Memory B cell (primary cell): Measurements from ENCODE around the gene SNAPC4.

ENCODE experiments used
- ATAC-seq: fragments of 150-1000 bp; cut with Tn5 transposase; 2 replicates; pipeline ENCODE4 v1.10.0; 2021; ENCODE audit warnings: low read depth, mild to moderate bottlenecking, moderate library complexity
- DNase-seq, 2 donors: peaks; one replicate each; pipeline ENCODE4 v3.0.0; 2022; ENCODE audit warnings: low spot score in 2 of 2
- H3K27ac Mint-ChIP-seq: one replicate; pipeline ENCODE4 v1.8.0; 2022; ENCODE audit warnings: mild to moderate bottlenecking, moderate library complexity, mixed read lengths
- H3K27me3 Mint-ChIP-seq: one replicate; pipeline ENCODE4 v1.8.0; 2022; ENCODE audit warnings: mixed read lengths
- H3K36me3 Mint-ChIP-seq: one replicate; pipeline ENCODE4 v1.8.0; 2022; ENCODE audit warnings: mild to moderate bottlenecking, mixed read lengths
- H3K4me1 Mint-ChIP-seq: one replicate; pipeline ENCODE4 v1.8.0; 2022; ENCODE audit warnings: mixed read lengths
- H3K4me3 Mint-ChIP-seq: one replicate; pipeline ENCODE4 v1.8.0; 2022; ENCODE audit warnings: mild to moderate bottlenecking, moderate library complexity, mixed read lengths
- H3K9me3 Mint-ChIP-seq: one replicate; pipeline ENCODE4 v1.8.0; 2022; ENCODE audit warnings: mixed read lengths

SNAPC4 gene

DNA sequence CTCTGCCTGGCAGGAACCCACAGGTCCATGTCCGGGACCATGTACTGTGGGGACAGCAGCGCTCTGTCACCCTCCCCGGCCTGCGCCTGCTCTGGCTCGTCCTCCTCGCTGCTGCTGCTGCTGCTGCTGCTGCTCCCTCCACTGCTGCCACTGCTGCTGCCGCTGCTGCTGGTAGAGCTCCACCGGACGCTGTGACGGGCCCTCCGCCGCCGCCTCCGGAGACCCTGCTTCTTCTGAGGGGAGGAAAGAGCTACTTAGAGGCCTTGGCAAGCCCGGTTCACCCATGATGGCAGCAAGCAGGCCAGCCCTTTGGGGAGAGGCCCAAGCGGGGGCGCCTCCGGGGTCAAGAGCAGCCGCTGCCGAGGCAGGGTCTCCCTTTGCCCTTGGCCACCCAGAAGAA lies 16.5 kb downstream of the SNAPC4 start:
- DNase-seq (no peak), ATAC-seq (no peak)
- Mint-ChIP-seq H3K36me3 (peaks cover 14% of the 10 kb centered on the region), H3K9me3 (no peaks in the 10 kb centered on the region), H3K27me3 (no peaks in the 10 kb centered on the region), H3K4me1 (no peaks in the 10 kb centered on the region), H3K27ac (no peak overlapping the region), H3K4me3 (no peak overlapping the region)

DNA sequence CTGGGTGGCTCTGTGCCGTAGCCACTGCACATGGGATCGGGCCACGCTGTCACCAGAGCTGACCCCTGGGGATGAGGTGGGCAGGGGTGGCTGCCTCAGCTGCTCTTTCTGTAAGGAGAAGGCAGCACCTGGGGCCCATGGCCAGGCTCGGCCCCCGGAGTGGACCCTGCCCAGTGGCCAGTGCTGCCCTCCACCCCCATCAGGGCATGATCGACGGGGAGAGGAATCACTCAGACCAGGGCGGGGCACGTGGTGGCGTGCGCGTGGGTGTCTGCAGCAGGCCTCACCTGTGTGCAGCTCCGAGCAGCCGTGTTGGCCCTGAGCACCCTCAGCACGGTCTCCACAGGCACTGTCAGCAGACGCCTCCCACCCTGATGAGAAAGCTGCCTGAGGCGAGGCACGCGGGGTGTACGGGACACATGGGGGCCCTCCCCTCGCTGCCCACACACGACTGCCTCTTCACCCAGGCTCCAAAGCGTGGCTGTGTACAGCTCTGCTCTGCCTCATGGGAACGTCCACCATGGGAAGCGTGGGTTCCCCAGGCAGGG lies 17.9 kb downstream of the SNAPC4 start:
- Mint-ChIP-seq H3K36me3 (peaks cover 8% of the 10 kb centered on the region), H3K27me3 (no peaks in the 10 kb centered on the region)

DNA sequence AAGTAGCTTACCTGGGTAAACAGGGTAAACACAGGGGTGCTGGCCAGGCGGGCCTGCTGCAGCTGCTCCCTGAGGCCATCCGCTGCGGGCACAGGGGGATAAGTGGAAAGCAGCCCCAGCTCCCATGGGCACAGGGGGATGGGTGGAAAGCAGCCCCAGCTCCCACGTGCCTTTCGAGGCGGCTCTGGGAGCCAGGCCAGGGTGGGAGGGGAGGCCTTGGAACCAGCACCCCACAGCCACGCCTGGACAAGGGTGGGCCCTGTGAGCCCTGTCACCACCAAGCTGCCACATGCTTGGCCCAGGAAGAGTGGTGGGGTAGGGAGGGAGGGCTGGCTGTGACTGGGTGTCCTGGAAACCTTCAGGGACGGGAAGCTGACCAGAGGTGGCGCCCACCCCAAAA lies 18.7 kb downstream of the SNAPC4 start:
- DNase-seq (no peak), ATAC-seq (no peak)

More for the DNA sequence above, 17.9 kb downstream of the SNAPC4 start:
- Mint-ChIP-seq H3K4me3 (no peak overlapping the region), H3K4me1 (no peaks in the 10 kb centered on the region), H3K9me3 (no peaks in the 10 kb centered on the region), H3K27ac (no peak overlapping the region)
- DNase-seq (no peak), ATAC-seq (no peak)

DNA sequence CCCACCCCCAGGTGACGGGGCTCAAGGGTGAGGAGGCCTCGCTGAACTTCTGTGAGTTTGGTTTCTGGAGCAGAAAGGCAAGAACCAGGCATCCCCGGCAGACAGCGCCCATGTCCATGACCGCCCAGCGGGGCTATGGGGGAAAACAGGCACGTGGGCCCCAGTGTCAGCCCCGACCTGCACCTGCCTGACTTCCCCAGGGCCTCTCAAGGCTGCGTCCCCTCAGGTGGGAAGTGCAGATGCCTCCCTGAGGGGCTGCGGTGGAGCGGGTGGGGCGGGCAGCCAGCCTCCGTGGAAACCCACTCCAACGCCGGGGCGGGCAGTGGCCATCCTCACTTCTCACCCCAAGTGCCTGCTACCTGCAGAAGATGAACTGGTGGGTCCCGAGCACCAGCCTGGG lies 19.6 kb downstream of the SNAPC4 start:
- Mint-ChIP-seq H3K36me3 (peaks cover 6% of the 10 kb centered on the region), H3K27me3 (no peaks in the 10 kb centered on the region), H3K9me3 (no peaks in the 10 kb centered on the region), H3K27ac (no peak overlapping the region), H3K4me3 (no peak overlapping the region), H3K4me1 (no peaks in the 10 kb centered on the region)
- ATAC-seq (no peak), DNase-seq (no peak)

More for the DNA sequence above, 18.7 kb downstream of the SNAPC4 start:
- Mint-ChIP-seq H3K27me3 (no peaks in the 10 kb centered on the region), H3K4me1 (no peaks in the 10 kb centered on the region), H3K9me3 (no peaks in the 10 kb centered on the region), H3K27ac (no peak overlapping the region), H3K4me3 (no peak overlapping the region), H3K36me3 (peaks cover 8% of the 10 kb centered on the region)

DNA sequence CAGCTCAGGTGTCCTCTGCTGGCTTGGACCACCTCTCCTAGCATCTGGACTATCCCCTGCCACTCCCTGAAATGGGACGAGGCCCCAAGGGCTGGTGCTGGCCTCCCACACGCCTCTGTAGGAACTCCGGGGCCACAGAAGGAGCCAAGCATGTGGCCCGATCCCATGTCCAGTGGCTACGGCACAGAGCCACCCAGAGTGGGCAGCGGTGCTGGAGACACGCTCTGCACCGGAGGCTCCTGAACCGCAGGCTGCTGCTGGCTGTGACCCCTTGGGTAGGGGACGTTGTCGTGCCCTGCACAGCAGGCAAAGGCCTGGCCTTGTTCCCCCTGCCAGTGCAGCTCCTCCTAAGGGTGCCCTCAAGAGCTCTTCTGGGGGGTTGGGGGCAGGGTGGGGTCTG lies 20.1 kb downstream of the SNAPC4 start:
- H3K36me3 Mint-ChIP-seq, result peaks cover 4% of the 10 kb centered on the region
- H3K27me3 Mint-ChIP-seq, result no peaks in the 10 kb centered on the region
- H3K4me3 Mint-ChIP-seq, result no peak overlapping the region
- H3K27ac Mint-ChIP-seq, result no peak overlapping the region
- H3K4me1 Mint-ChIP-seq, result no peaks in the 10 kb centered on the region
- DNase-seq (no peak), ATAC-seq (no peak)
- H3K9me3 Mint-ChIP-seq, result no peaks in the 10 kb centered on the region

GRCh38 chr9:136379401-136379800 lies 20.6 kb downstream of the SNAPC4 start:
- H3K4me3 Mint-ChIP-seq, result no peak overlapping the region
- H3K36me3 Mint-ChIP-seq, result peaks cover 6% of the 10 kb centered on the region
- no peak for ATAC-seq
- no peaks in the 10 kb centered on the region for H3K9me3 Mint-ChIP-seq
- DNase-seq, result no peak
- no peaks in the 10 kb centered on the region for H3K27me3 Mint-ChIP-seq
- no peaks in the 10 kb centered on the region for H3K4me1 Mint-ChIP-seq
- H3K27ac Mint-ChIP-seq, result no peak overlapping the region

DNA sequence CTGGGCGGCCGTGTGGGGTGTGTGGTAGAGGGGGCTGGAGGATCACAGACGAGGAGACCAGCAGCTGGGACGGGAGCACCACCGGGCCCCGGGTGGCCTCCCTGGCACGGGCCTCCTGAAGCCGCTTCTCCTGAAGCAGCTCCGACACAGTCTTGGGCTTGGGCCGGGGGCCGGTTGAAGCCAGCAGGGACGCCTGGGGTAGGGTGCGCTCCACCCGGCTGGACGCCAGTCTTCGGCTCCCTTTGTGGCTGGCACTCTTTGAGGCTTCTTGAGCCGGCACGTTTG lies 21.0 kb downstream of the SNAPC4 start:
- Mint-ChIP-seq H3K36me3 (peaks cover 4% of the 10 kb centered on the region), H3K27ac (no peak overlapping the region), H3K4me3 (no peak overlapping the region), H3K9me3 (no peaks in the 10 kb centered on the region), H3K27me3 (no peaks in the 10 kb centered on the region), H3K4me1 (no peaks in the 10 kb centered on the region)
- ATAC-seq (no peak), DNase-seq (no peak)

- Mint-ChIP-seq H3K27me3 (no peaks in the 10 kb centered on the region), H3K36me3 (peaks cover 4% of the 10 kb centered on the region), H3K27ac (no peak overlapping the region), H3K4me1 (no peaks in the 10 kb centered on the region), H3K9me3 (no peaks in the 10 kb centered on the region), H3K4me3 (no peak overlapping the region)
- no peak for DNase-seq
- no peak for ATAC-seq
These were observed 21.6 kb downstream of the SNAPC4 start for GRCh38 chr9:136378170-136379002.

DNA sequence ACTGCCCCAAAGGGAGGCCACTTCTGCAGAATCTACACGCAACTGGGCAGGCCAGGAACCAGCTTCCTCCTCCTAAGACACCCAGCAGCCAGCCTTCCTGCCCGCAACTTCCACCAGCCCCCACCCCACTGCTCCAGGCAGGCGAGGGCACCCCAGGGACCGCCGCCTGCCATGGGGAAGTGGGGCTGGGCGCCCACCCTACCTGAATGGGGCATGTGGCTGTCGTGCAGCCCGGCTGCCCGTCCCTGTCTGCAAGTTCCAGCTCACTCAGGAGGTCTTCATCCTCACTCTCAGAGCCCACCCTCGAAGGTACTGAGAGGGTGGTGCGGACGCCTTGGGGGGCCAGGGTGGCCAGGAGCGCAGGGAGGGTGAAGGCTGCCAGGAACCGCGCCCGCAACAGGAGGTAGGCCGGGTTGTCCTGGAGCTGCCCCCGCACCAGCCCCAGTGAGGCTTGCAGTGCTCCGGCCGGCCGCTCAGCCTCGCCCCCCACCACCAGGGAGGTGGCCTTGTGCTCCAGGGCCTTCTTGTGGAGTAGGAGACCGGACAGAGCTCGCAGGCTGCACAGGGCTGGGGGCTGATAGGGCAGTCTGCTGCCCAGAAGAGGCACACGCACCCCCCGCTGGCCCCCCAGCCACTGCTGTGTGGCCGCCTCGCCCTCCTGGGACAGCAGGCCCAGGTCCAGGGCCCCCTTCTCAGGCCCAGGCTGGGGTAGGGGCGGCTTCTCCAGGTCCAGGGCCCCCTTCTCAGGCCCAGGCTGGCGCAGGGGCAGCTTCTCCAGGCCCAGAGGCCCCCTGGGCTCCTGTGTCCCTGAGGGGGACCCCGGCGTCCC lies 22.4 kb downstream of the SNAPC4 start:
- Mint-ChIP-seq H3K4me1 (peaks cover 3% of the 10 kb centered on the region), H3K9me3 (no peaks in the 10 kb centered on the region), H3K36me3 (peaks cover 4% of the 10 kb centered on the region), H3K4me3 (no peak overlapping the region), H3K27me3 (no peaks in the 10 kb centered on the region), H3K27ac (no peak overlapping the region)
- ATAC-seq, result no peak
- no peak for DNase-seq

GRCh38 chr9:136376457-136376856 lies 23.5 kb downstream of the SNAPC4 start:
- Mint-ChIP-seq H3K27ac (no peak overlapping the region), H3K27me3 (no peaks in the 10 kb centered on the region), H3K9me3 (no peaks in the 10 kb centered on the region), H3K4me3 (no peak overlapping the region), H3K4me1 (peaks cover 3% of the 10 kb centered on the region), H3K36me3 (peaks cover 4% of the 10 kb centered on the region)
- ATAC-seq, result no peak
- no peak for DNase-seq

- no peak for ATAC-seq
- Mint-ChIP-seq H3K27me3 (no peaks in the 10 kb centered on the region), H3K27ac (no peak overlapping the region), H3K4me3 (no peak overlapping the region), H3K36me3 (peaks cover 4% of the 10 kb centered on the region), H3K4me1 (peaks cover 3% of the 10 kb centered on the region), H3K9me3 (no peaks in the 10 kb centered on the region)
- no peak for DNase-seq
These were observed 24.9 kb downstream of the SNAPC4 start for GRCh38 chr9:136375096-136375495.

GRCh38 chr9:136374183-136374575 lies 25.8 kb downstream of the SNAPC4 start:
- Mint-ChIP-seq H3K4me1 (peaks cover 3% of the 10 kb centered on the region), H3K36me3 (peaks cover 4% of the 10 kb centered on the region), H3K9me3 (no peaks in the 10 kb centered on the region), H3K4me3 (no peak overlapping the region), H3K27me3 (no peaks in the 10 kb centered on the region), H3K27ac (no peak overlapping the region)
- ATAC-seq (no peak), DNase-seq (no peak)

GRCh38 chr9:136373300-136374182 lies 26.4 kb downstream of the SNAPC4 start, which contains the start of gene CARD9:
Gene CARD9 (minus strand): TSS chr9:136373669. CDS start chr9:136372078, 1,591 bp downstream.
- Mint-ChIP-seq H3K9me3 (no peaks in the 10 kb centered on the region), H3K27ac (no peak within 1 kb of the TSS), H3K36me3 (peaks cover 2% of the 10 kb centered on the region), H3K4me3 (peak within 1 kb of the TSS; percentile 17), H3K4me1 (peaks cover 3% of the 10 kb centered on the region), H3K27me3 (no peaks in the 10 kb centered on the region)
- DNase-seq (no peak), ATAC-seq (no peak)
